Measurements from ENCODE around the gene MNAT1.
A peak's percentile ranks its signal among the peaks of the same experiment; 100 is the strongest.
"Not testable (repeated sequence)": the region's sequence is repeated elsewhere in the genome, so short reads cannot be mapped to it uniquely, and the experiment has no call there.

The MNAT1 gene

GRCh38 chr14:60723116-60723906 lies 11.2 kb upstream of the MNAT1 start:
- peak overlapping the region; percentile 84 for H3K4me3 Mint-ChIP-seq
- peaks cover 21% of the 10 kb centered on the region for H3K4me1 Mint-ChIP-seq (ENCODE audit: low read depth)
- H3K27ac Mint-ChIP-seq = no peak overlapping the region
- no peaks in the 10 kb centered on the region for H3K36me3 Mint-ChIP-seq (ENCODE audit: low read depth)
- H3K9me3 Mint-ChIP-seq = no peaks in the 10 kb centered on the region
- peaks cover 74% of the 10 kb centered on the region for H3K27me3 Mint-ChIP-seq (ENCODE audit: low read depth)

DNA sequence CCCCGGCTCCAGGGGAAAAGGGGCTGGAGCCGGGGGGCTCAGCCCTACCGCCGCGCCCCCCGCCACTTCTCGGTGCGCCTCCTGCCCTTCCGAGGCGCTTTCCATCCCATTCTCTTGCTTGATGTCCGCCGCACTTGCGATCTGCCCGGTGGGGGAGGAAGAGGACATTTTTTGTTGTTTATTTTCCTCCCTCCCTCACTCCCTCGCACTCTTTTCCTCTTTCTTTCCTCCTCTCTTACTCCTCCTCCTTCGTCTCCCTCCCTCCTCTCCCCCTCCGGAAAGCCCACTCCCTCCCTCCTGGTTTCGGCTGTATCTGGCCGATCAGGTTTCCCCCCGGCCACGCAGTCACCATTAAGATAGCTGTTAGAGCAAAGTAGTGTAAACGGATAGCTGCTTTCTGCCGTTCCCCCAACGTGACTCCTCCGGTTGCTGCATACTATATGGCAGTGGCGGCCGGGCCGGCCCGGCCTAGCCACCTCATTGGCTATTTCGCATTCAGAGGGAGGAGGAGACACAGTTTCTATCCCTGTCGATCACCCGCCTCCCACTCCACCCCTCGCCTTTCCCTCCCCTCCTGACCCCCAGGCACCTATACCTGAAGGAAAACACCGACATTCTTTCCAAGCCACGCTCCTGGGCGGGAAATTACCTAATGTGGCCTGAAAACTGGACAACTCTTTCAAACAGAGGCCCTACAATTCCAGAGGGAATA lies 10.5 kb upstream of the MNAT1 start, which contains the start of gene SIX4:
TSS of gene SIX4 (minus strand) at position 445 of the 712 bp plus-strand sequence. CDS start at position 168, 277 bp downstream.
- H3K36me3 Mint-ChIP-seq (ENCODE audit: low read depth) = no peaks in the 10 kb centered on the region
- H3K27me3 Mint-ChIP-seq (ENCODE audit: low read depth) = peaks cover 77% of the 10 kb centered on the region
- H3K9me3 Mint-ChIP-seq = no peaks in the 10 kb centered on the region
- peak within 1 kb of the TSS; percentile 57 for H3K27ac Mint-ChIP-seq
- peak within 1 kb of the TSS; percentile 87 for H3K4me3 Mint-ChIP-seq
- H3K4me1 Mint-ChIP-seq (ENCODE audit: low read depth) = peaks cover 21% of the 10 kb centered on the region

DNA sequence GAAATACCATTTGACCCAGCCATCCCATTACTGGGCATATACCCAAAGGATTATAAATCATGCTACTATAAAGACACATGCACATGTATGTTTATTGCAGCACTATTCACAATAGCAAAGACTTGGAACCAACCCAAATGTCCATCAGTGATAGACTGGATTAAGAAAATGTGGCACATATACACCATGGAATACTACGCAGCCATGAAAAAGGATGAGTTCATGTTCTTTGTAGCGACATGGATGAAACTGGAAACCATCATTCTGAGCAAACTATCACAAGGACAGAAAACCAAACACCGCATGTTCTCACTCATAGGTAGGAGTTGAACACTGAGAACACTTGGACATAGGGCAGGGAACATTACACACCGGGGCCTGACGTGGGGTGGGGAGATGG lies 3.3 kb upstream of the MNAT1 start:
- Mint-ChIP-seq H3K27me3 (ENCODE audit: low read depth) (peaks cover 60% of the 10 kb centered on the region), H3K4me1 (ENCODE audit: low read depth) (peaks cover 20% of the 10 kb centered on the region)
- not testable (repeated sequence) for H3K27ac Mint-ChIP-seq; H3K9me3 Mint-ChIP-seq; H3K4me3 Mint-ChIP-seq; H3K36me3 Mint-ChIP-seq (ENCODE audit: low read depth)

DNA sequence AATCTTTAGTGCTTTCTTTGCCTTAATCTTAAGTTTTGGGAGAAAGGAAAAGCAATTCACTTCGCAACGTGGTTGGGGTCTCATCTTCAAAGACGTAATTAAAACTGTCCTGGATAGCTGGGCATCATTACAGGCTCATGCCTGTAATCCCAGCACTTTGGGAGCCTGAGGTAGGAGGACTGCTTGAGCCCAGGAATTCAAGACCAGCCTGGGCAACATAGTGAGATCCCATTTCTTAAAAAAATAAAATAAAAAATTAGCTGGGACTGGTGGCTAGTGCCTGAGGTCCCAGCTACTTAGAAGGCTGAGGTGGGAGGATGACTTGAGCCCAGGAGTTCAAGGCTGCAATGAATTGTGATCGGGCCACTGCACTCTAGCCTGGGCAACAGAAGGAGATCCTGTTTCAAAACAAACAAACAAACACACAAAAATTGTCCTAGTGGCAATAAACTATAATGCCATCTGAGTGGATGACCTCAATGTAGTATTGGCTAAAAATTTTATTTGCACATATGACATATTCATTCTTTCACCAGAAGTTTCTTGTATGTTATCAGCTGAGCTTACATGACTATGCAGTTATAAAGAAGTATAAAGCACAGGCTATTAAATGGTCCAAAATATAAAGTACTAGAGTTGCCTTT lies 1.6 kb upstream of the MNAT1 start:
- peaks cover 5% of the 10 kb centered on the region for H3K36me3 Mint-ChIP-seq (ENCODE audit: low read depth)
- no peak overlapping the region for H3K4me3 Mint-ChIP-seq
- peaks cover 45% of the 10 kb centered on the region for H3K27me3 Mint-ChIP-seq (ENCODE audit: low read depth)
- no peaks in the 10 kb centered on the region for H3K9me3 Mint-ChIP-seq
- peaks cover 14% of the 10 kb centered on the region for H3K4me1 Mint-ChIP-seq (ENCODE audit: low read depth)
- no peak overlapping the region for H3K27ac Mint-ChIP-seq

- H3K4me1 Mint-ChIP-seq (ENCODE audit: low read depth) = peaks cover 21% of the 10 kb centered on the region
- H3K9me3 Mint-ChIP-seq = no peaks in the 10 kb centered on the region
- H3K36me3 Mint-ChIP-seq (ENCODE audit: low read depth) = peaks cover 7% of the 10 kb centered on the region
- H3K27me3 Mint-ChIP-seq (ENCODE audit: low read depth) = peaks cover 23% of the 10 kb centered on the region
- H3K27ac Mint-ChIP-seq = no peak overlapping the region
- peak overlapping the region; percentile 97 for H3K4me3 Mint-ChIP-seq
Measured at GRCh38 chr14:60735416-60735815, 855 bp downstream of the MNAT1 start.

- H3K4me3 Mint-ChIP-seq = no peak overlapping the region
- H3K36me3 Mint-ChIP-seq (ENCODE audit: low read depth) = peaks cover 7% of the 10 kb centered on the region
- H3K27me3 Mint-ChIP-seq (ENCODE audit: low read depth) = peaks cover 16% of the 10 kb centered on the region
- no peak overlapping the region for H3K27ac Mint-ChIP-seq
- H3K9me3 Mint-ChIP-seq = no peaks in the 10 kb centered on the region
- peaks cover 21% of the 10 kb centered on the region for H3K4me1 Mint-ChIP-seq (ENCODE audit: low read depth)
Measured at GRCh38 chr14:60736494-60736893, 1.9 kb downstream of the MNAT1 start.

DNA sequence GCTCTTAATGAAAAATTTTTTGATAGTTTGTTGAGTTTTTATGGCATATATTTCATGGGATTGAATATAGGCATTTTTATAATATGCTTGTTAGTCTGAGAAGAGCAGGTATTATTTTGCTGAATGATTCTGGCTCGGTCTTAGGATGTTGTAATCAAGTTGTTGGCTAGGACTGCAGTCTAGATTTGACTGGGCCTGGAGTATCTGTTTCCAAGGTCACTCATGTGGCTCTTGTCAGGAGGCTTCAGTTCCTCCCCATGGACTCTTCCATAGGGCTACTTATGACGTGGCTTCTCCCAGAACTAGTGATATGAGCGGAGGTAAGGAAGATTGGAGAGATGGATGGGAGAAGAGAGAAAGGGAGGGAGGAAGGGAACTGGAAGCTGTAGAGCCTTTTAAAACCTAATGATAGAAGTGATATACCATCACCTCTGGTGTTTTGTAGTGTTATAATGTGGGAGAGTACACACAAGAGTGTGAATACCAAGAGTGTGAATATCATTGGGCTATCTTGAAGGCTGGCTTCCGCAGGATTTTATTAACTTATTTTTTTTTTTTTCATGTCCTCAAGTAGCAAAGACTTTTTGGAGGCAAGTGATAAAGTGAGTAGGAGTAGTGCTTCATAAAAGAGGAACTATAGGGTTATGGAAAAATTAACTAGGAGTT lies 4.4 kb downstream of the MNAT1 start:
- Mint-ChIP-seq H3K27ac (no peak overlapping the region), H3K4me3 (no peak overlapping the region), H3K4me1 (ENCODE audit: low read depth) (peaks cover 21% of the 10 kb centered on the region), H3K9me3 (peaks cover 9% of the 10 kb centered on the region), H3K27me3 (ENCODE audit: low read depth) (no peaks in the 10 kb centered on the region), H3K36me3 (ENCODE audit: low read depth) (peaks cover 13% of the 10 kb centered on the region)

- Mint-ChIP-seq H3K27ac (no peak overlapping the region), H3K4me3 (no peak overlapping the region), H3K4me1 (ENCODE audit: low read depth) (peaks cover 2% of the 10 kb centered on the region), H3K36me3 (ENCODE audit: low read depth) (peaks cover 11% of the 10 kb centered on the region), H3K9me3 (peaks cover 13% of the 10 kb centered on the region), H3K27me3 (ENCODE audit: low read depth) (no peaks in the 10 kb centered on the region)
Measured at GRCh38 chr14:60744566-60744965, 10.0 kb downstream of the MNAT1 start.

DNA sequence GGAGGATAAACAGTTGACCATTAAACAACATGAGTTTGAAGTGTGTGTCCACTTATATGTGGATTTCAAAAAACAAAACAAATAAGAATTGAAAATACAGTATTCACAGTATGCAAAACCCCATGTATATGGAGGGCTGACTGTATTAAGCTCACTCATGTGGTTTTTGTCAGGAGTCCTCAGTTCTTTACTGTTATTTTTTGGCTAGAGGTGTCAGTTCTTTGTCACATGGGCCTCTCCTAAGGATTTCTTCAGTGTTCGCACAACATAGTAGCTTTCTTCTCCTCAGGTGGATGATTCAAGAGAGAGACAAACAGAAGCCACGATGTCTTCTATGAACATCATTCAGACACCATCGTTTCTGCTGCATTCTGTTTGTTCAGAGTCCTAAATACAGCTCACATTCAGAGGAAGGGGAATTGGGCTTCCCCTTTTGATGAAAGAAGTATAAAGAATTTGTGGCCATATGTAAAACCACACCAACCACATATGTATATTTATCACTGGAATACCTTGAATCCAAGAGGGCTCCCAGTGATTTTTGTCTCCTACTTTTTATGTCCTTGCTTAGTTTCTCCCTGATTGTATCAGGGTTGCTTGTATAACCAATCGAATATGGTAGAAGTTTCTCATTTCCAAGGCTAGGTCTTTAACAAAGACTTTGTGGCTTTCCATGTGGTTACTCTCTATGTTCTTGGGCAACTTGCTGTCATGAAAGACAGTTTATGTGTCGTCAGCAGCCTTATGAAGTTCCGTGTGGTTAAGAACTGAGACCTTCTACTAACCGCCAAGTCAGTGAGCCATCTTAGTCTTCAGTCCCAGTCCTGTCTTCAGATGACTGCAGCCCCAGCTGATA lies 18.9 kb downstream of the MNAT1 start:
- no peaks in the 10 kb centered on the region for H3K27me3 Mint-ChIP-seq (ENCODE audit: low read depth)
- H3K27ac Mint-ChIP-seq = peak overlapping the region; percentile 90
- H3K4me3 Mint-ChIP-seq = peak overlapping the region; percentile 69
- H3K9me3 Mint-ChIP-seq = no peaks in the 10 kb centered on the region
- peaks cover 4% of the 10 kb centered on the region for H3K36me3 Mint-ChIP-seq (ENCODE audit: low read depth)
- peaks cover 47% of the 10 kb centered on the region for H3K4me1 Mint-ChIP-seq (ENCODE audit: low read depth)

DNA sequence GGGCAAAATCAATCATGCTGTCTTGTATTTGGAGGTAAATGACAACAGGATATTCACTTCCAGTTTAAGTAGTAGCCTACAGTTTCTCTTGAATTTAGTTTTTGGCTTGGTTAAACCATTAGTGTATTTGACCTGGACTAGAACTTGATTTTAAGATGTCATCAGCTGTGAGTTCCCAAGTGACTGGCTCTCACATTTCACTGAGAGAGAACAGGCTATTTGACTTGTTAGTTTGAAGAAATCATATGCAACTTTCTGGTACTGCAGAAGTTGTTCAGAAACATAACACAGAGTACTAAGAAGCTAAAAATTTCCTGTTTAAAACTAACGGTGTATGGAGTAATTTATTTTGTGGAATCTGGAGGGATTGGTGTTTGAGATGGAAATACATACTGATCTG lies 22.3 kb downstream of the MNAT1 start:
- Mint-ChIP-seq H3K27ac (no peak overlapping the region), H3K4me3 (no peak overlapping the region), H3K27me3 (ENCODE audit: low read depth) (peaks cover under 1% of the 10 kb centered on the region), H3K36me3 (ENCODE audit: low read depth) (peaks cover 4% of the 10 kb centered on the region), H3K4me1 (ENCODE audit: low read depth) (peaks cover 56% of the 10 kb centered on the region), H3K9me3 (no peaks in the 10 kb centered on the region)

GRCh38 chr14:60757567-60758002 lies 23.0 kb downstream of the MNAT1 start:
- H3K27me3 Mint-ChIP-seq (ENCODE audit: low read depth) = peaks cover 5% of the 10 kb centered on the region
- no peak overlapping the region for H3K27ac Mint-ChIP-seq
- no peak overlapping the region for H3K4me3 Mint-ChIP-seq
- no peaks in the 10 kb centered on the region for H3K9me3 Mint-ChIP-seq
- H3K36me3 Mint-ChIP-seq (ENCODE audit: low read depth) = peaks cover 4% of the 10 kb centered on the region
- H3K4me1 Mint-ChIP-seq (ENCODE audit: low read depth) = peaks cover 53% of the 10 kb centered on the region

DNA sequence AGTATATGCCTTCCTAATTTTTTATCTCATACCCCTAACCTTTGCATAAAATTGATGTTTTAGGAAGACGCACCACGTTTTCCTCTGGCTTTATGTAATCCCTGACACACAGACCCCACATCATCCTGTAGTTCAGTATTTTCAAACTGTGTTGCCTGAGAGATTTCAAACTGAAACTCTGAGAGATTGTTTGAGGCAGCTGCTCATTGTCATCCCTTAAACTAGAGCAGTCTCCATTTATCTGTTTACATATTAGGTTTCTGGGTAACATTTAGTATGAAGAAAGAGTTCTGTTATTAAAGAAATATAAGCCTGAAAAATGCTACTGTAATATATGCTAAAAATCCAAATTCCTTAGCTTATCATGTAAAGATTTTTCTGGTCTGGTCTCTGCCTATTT lies 24.3 kb downstream of the MNAT1 start:
- Mint-ChIP-seq H3K4me3 (peak overlapping the region; percentile 41), H3K9me3 (no peaks in the 10 kb centered on the region), H3K36me3 (ENCODE audit: low read depth) (peaks cover 4% of the 10 kb centered on the region), H3K27me3 (ENCODE audit: low read depth) (peaks cover 5% of the 10 kb centered on the region), H3K4me1 (ENCODE audit: low read depth) (peaks cover 43% of the 10 kb centered on the region), H3K27ac (peak overlapping the region; percentile 42)

- peaks cover 4% of the 10 kb centered on the region for H3K36me3 Mint-ChIP-seq (ENCODE audit: low read depth)
- peaks cover 39% of the 10 kb centered on the region for H3K4me1 Mint-ChIP-seq (ENCODE audit: low read depth)
- H3K9me3 Mint-ChIP-seq = no peaks in the 10 kb centered on the region
- no peak overlapping the region for H3K27ac Mint-ChIP-seq
- H3K4me3 Mint-ChIP-seq = no peak overlapping the region
- H3K27me3 Mint-ChIP-seq (ENCODE audit: low read depth) = peaks cover 5% of the 10 kb centered on the region
Measured at GRCh38 chr14:60760209-60760608, 25.6 kb downstream of the MNAT1 start.

Measured in T-helper 1 cell treated with Interleukin-12 subunit alpha and Interleukin-12 subunit beta and Interleukin-4 antibody, amounts not matched to agents 30 μg/mL and 1 μg/mL, for 36 hours (primary cell).